Activated CD4-positive, alpha-beta memory T cell treated with anti-CD3 and anti-CD28 coated beads for 36 hours (primary cell): ENCODE measurements around the gene SHH. TPM values are rescaled to one million over a fixed set of nuclear protein-coding genes. Genes with fewer than 3 reads are reported as not detected.
A peak's percentile ranks its signal among the peaks of the same experiment; 100 is the strongest.

Source experiments
- CTCF ChIA-PET: fragments of 350-600 bp; sonication (Branson Sonifier 250); formaldehyde crosslinking; loops from one replicate; lab custom pipeline; 2021; ENCODE audit warnings: antibody characterized with exemption, inconsistent platforms; lab: Charles Lee
- POLR2A ChIA-PET: fragments of 350-600 bp; sonication (Branson Sonifier 250); formaldehyde crosslinking; loops from one replicate; lab custom pipeline; 2021; ENCODE audit warnings: antibody characterized with exemption; lab: Charles Lee
- DNase-seq: peaks from one replicate; pipeline ENCODE4 v3.0.0-alpha.2; 2020
- H3K27ac Mint-ChIP-seq: one replicate; pipeline ENCODE4 v1.8.0; 2021; ENCODE audit warnings: mixed read lengths
- H3K27me3 Mint-ChIP-seq: one replicate; pipeline ENCODE4 v1.8.0; 2021; ENCODE audit warnings: mixed read lengths
- H3K36me3 Mint-ChIP-seq: one replicate; pipeline ENCODE4 v1.8.0; 2021; ENCODE audit warnings: mixed read lengths
- H3K4me1 Mint-ChIP-seq: one replicate; pipeline ENCODE4 v1.8.0; 2021; ENCODE audit warnings: low read depth, mixed read lengths
- H3K4me3 Mint-ChIP-seq: one replicate; pipeline ENCODE4 v1.8.0; 2021; ENCODE audit warnings: mild to moderate bottlenecking, mixed read lengths
- H3K9me3 Mint-ChIP-seq: one replicate; pipeline ENCODE4 v1.8.0; 2021; ENCODE audit warnings: mixed read lengths
- intact Hi-C: fragments of 100-400 bp; cut with micrococcal nuclease; formaldehyde crosslinking; loops from one replicate; pipeline ENCODE4 v1.15.1; 2023
- total RNA-seq, 2 experiments: library from RNA; stranded (reverse); gene quantifications; one replicate each; pipeline ENCODE4 v1.2.3, GENCODE V29; 2021

The SHH gene
- total RNA-seq, 2 experiments from 2014 or later, result not detected

DNA sequence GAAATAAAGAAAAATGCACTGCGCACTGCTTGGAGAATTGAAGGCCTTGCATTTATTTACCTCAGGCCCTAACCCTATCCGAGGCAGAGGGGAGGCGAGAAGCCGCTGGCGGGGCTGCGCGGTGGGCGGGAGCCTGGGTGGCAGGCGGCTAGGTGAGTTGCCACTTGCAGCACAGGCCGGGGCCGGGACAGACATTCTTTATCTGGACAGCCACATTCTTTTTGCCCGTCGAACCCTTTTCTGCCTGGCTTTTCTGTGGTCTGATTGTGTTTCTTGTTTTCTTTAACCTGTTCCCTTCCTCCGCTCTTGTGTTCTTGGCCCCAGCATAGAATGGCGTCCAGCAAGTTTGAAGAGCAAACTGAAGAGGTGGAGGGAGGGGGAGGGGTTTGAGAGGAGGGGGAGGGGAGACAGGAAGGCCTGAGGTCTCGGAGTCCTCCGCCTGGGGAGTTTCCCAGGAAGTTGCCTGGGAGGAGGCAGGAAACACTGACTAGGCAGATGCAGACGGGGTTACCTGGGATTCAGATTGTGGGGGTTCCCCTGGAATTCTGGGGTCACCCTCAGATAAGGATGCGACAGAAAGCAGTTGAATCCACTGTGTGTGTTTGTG lies 5.1 kb downstream of the SHH start:
- ChIA-PET POLR2A (no interaction called here), CTCF (no interaction called here)
- H3K36me3 Mint-ChIP-seq, result no peaks in the 10 kb centered on the region
- no peak overlapping the region for H3K27ac Mint-ChIP-seq
- no peak for DNase-seq
- no peak overlapping the region for H3K4me3 Mint-ChIP-seq
- intact Hi-C loops, result loop anchor here (5.0 kb wide), 3 partner anchors 350 to 1205 kb away; partner anchors contain the start of genes EN2 and MNX1
- H3K27me3 Mint-ChIP-seq, result peaks cover 60% of the 10 kb centered on the region
- peaks cover 32% of the 10 kb centered on the region for H3K4me1 Mint-ChIP-seq
- H3K9me3 Mint-ChIP-seq, result no peaks in the 10 kb centered on the region

DNA sequence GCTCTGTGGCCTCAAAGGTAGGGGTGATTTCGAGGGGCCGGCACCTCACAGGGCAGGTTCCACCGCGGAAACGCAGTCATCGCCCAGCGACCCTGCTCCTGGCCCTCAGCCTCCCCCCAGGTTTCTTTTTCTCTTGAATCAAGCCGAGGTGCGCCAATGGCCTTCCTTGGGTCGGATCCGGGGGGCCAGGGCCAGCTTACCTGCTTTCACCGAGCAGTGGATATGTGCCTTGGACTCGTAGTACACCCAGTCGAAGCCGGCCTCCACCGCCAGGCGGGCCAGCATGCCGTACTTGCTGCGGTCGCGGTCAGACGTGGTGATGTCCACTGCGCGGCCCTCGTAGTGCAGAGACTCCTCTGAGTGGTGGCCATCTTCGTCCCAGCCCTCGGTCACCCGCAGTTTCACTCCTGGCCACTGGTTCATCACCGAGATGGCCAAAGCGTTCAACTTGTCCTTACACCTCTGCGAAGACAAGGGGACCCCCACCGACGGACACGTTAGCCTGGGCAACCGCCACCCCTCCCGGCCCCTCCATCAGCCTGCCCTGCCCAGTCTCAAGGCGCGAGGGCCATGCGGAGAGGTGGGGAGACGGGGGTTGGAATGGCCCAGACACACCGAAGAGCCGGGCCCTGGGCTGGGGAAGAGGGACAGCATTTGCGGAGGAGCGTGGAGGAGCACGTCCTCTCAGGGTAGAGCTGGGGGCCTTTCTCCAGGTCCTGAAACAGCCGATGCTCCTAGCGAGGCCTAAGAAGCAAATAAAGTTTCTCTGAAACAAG lies 6.0 kb downstream of the SHH start:
- H3K9me3 Mint-ChIP-seq, result no peaks in the 10 kb centered on the region
- CTCF ChIA-PET, result interaction anchor here (0.8 kb wide), 1 partner anchor 275 kb away, joined by 4 read pairs; no protein-coding TSS in a partner anchor
- no peak overlapping the region for H3K27ac Mint-ChIP-seq
- H3K36me3 Mint-ChIP-seq, result no peaks in the 10 kb centered on the region
- intact Hi-C loops, result loop anchor here (5.0 kb wide), 3 partner anchors 349 to 1206 kb away; partner anchors contain the start of genes EN2 and MNX1
- H3K4me3 Mint-ChIP-seq, result no peak overlapping the region
- peaks cover 54% of the 10 kb centered on the region for H3K27me3 Mint-ChIP-seq
- H3K4me1 Mint-ChIP-seq, result peaks cover 23% of the 10 kb centered on the region
- DNase-seq, result no peak
- POLR2A ChIA-PET, result no interaction called here

DNA sequence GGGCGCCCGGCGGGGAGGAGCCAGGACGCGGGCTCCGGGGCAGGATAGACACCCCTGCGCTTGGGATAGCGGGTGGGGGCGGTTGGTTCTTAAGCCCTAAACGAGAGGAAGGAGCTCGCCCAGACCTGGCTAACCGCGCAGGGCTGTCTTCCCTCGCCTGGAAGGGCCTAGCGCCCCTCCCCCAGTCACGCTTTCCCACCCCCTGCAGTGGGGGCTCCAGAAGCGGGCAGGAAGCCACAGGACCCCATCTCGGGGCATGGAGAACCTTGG lies 6.5 kb downstream of the SHH start:
- Mint-ChIP-seq H3K27me3 (peaks cover 54% of the 10 kb centered on the region), H3K4me1 (peaks cover 23% of the 10 kb centered on the region), H3K27ac (no peak overlapping the region), H3K36me3 (no peaks in the 10 kb centered on the region), H3K4me3 (no peak overlapping the region), H3K9me3 (no peaks in the 10 kb centered on the region)
- intact Hi-C loops, result loop anchor here (5.0 kb wide), 3 partner anchors 348 to 1207 kb away; partner anchors contain the start of genes EN2 and MNX1
- CTCF ChIA-PET, result interaction anchor here (0.8 kb wide), 1 partner anchor 274 kb away, joined by 4 read pairs; no protein-coding TSS in a partner anchor
- POLR2A ChIA-PET, result no interaction called here
- DNase-seq, result no peak

DNA sequence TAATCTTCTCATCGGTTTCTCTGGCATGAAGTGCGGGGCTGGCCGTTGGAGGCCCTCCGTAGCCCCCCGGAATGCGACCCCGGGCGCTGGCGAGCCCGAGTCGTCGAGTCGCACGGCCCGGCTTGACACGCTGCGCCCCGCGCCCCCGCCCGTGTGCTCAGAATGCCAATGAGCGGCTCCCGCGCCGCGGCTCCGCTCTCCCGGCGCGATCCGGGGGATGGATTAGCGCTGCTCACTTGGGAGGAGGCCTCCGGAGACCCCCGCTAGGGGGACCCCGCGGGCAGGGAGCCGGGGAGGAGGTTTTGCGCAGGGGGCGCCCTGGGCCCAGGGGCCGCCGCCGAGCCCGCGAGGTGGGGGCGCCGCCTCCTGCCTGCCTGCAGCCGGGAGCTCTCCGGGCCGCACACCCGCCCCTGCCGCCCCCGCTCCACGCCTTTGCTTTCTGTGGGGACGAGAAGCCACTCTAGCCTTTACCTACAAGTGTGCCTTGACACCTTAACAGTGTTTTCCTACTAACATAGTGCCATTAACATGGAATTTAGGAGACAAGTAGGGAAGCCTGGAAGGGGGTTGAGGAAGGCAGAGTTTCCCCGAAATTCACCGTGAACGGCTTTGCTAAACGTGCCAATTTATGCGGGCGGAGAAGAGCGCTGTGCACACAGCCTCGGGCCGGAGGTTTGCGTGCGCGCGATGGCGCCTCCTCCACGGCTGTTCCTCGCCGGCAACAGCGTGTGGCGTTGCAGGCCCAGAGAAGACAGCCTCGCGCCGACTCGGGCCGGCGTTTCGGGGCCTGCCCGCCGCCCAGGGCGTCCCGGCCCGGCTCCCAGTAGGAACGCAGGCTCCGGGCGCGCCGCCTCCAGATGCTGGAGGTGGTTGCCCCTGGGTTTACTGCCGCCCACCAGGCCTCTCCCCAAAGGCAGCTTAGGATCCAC lies 7.1 kb downstream of the SHH start:
- Mint-ChIP-seq H3K4me3 (peak overlapping the region; percentile 32), H3K9me3 (no peaks in the 10 kb centered on the region), H3K27ac (no peak overlapping the region), H3K36me3 (no peaks in the 10 kb centered on the region), H3K27me3 (peaks cover 55% of the 10 kb centered on the region), H3K4me1 (peaks cover 23% of the 10 kb centered on the region)
- peak; percentile 63 for DNase-seq
- ChIA-PET CTCF (interaction anchor here (0.8 kb wide), 1 partner anchor 274 kb away, joined by 4 read pairs; no protein-coding TSS in a partner anchor), POLR2A (no interaction called here)
- intact Hi-C loops, result loop anchor here (5.0 kb wide), 3 partner anchors 348 to 1207 kb away; partner anchors contain the start of genes EN2 and MNX1

DNA sequence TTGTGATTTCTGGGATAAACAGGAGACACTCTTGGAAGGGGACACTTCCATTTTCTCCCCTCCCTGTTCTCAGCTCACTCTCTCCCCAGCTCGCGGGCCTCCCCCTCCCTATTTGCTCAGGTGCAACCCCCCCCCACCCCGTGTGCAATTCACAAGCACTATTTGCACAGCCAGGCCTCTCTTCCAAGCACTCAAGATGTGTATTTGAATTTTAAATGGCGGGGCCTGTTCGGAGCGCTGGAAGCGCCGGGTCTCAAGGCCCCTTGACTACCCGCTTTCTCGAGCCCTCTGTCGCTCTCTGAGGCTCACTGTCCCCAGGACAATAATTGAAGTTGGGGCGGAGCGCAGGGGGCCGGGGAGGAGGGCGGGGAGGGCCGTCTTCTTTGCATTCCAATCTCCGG lies 7.8 kb downstream of the SHH start:
- Mint-ChIP-seq H3K4me1 (peaks cover 22% of the 10 kb centered on the region), H3K9me3 (no peaks in the 10 kb centered on the region), H3K27ac (no peak overlapping the region), H3K36me3 (no peaks in the 10 kb centered on the region), H3K27me3 (peaks cover 61% of the 10 kb centered on the region), H3K4me3 (peak overlapping the region; percentile 26)
- DNase-seq, result no peak
- intact Hi-C loops, result no loop called here
- POLR2A ChIA-PET, result no interaction called here
- CTCF ChIA-PET, result no interaction called here

DNA sequence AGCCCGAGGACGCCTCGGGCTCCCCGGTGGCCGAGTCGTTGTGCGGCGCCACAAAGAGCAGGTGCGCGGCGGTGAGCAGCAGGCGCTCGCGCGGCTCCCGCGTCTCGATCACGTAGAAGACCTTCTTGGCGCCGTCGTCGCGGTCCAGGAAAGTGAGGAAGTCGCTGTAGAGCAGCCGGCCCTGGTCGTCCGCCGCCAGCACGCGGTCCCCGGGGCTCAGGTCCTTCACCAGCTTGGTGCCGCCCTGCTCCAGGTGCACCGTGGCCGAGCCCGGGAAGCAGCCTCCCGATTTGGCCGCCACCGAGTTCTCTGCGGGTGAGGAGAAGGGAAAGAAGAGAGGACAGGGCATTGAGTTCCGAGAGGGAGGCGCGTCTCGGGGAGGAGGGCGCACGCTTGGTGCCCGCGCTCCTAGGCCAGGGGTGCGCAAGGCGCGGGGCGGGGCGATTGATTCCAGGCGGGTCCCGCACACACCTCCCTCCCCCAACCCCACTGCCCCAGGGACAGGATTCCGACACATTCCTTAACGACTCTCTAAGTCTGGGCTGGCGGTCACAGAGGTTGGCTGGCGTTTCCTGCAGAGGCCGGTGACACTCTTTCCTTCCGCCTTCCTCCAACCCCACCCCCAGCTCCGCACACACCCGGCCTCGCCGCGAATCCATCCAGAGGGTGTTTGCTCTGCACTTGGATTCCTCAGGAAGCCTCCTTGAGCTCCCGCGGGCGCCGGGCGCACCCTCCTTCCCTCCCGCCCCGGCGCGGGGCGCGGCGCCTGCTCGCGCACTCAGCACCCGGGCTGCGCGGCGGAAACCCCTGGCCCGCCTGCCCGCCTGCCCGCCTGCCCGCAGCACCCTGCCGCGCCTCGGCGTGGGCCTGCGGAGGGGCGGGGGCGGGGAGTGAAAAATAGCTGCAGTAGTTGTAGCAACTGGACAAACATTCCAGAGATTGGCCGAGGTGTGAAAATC lies 8.6 kb downstream of the SHH start:
- Mint-ChIP-seq H3K4me1 (peaks cover 19% of the 10 kb centered on the region), H3K27ac (no peak overlapping the region), H3K4me3 (peak overlapping the region; percentile 65), H3K9me3 (no peaks in the 10 kb centered on the region), H3K36me3 (no peaks in the 10 kb centered on the region), H3K27me3 (peaks cover 60% of the 10 kb centered on the region)
- DNase-seq, result no peak
- CTCF ChIA-PET, result no interaction called here
- POLR2A ChIA-PET, result no interaction called here
- intact Hi-C loops, result no loop called here

DNA sequence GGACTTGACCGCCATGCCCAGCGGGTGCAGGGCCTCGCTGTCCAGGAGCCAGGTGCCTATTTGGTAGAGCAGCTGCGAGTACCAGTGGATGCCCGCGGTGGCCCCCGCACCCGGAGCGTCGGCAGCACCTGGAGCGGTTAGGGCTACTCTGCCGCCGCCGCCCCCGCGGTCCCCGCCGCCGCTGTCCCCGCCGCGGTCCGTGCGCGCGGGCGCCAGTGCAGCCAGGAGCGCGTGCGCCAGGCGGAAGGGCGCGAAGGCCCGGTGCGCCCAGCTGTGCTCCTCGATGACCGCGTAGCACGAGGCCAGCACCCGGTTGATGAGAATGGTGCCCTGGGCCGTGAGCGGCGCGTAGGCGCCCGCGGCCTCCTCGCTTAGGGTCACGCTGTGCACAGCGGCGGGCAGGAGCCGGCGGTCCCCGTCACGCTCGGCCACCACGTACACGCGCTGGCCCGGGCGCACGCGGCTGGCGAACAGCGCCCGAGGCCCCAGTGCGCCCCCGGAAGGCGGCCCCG lies 9.3 kb downstream of the SHH start:
- DNase-seq, result no peak
- peaks cover 20% of the 10 kb centered on the region for H3K4me1 Mint-ChIP-seq
- POLR2A ChIA-PET, result no interaction called here
- no peak overlapping the region for H3K4me3 Mint-ChIP-seq
- H3K36me3 Mint-ChIP-seq, result no peaks in the 10 kb centered on the region
- no peaks in the 10 kb centered on the region for H3K9me3 Mint-ChIP-seq
- H3K27me3 Mint-ChIP-seq, result peaks cover 64% of the 10 kb centered on the region
- intact Hi-C loops, result no loop called here
- CTCF ChIA-PET, result no interaction called here
- H3K27ac Mint-ChIP-seq, result no peak overlapping the region

DNA sequence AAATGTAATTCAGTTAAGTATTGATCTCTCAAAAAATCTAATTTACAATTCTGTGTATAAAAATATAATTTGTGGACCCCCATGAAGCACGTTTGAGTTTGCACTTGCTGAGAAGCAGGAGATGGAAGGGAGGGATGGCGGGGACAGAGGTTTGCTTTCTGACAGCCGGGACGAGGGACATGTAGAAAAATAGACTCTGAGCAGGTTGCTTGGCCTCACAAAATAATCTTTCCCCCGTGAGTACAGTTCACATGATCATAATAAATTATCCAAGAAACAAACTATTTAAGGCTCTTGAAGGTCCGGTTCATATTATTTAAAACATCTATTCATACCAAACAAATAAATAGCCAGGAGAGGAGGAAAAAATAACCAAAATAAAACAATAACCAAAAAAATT lies 10.0 kb downstream of the SHH start:
- no peak for DNase-seq

DNA sequence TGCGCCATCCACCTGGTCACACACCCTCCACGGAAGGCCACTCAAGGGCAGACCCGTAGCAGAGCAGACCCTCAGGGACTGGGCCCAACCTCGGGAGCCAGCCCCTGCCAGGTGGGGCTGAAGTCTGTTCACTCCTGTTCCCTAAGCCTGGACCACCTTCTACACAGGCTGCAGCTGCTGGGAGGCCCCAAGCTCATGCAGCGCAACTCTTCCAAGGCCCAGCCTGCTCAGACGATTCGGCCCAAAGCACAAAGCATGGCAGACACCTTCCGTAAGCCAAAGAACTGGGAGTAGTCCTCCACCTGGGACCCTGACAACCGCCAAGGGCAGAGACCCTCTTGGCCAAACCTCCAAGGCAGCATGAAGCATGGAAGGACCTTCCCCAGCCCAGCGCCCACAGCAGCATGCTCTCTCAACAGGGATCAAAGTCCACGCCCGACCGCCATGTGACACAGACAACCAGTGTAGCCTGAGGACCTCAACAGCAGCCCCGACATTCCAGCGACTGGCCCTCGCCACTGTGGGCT lies 11.5 kb downstream of the SHH start:
- no peak for DNase-seq
- intact Hi-C loops, result no loop called here
- Mint-ChIP-seq H3K4me1 (peaks cover 14% of the 10 kb centered on the region), H3K36me3 (no peaks in the 10 kb centered on the region), H3K27me3 (peaks cover 45% of the 10 kb centered on the region), H3K9me3 (no peaks in the 10 kb centered on the region), H3K4me3 (no peak overlapping the region), H3K27ac (no peak overlapping the region)
- ChIA-PET CTCF (no interaction called here), POLR2A (no interaction called here)

More for the DNA sequence above, 10.0 kb downstream of the SHH start:
- no peaks in the 10 kb centered on the region for H3K9me3 Mint-ChIP-seq
- peaks cover 58% of the 10 kb centered on the region for H3K27me3 Mint-ChIP-seq
- intact Hi-C loops, result no loop called here
- ChIA-PET CTCF (no interaction called here), POLR2A (no interaction called here)
- H3K27ac Mint-ChIP-seq, result no peak overlapping the region
- H3K36me3 Mint-ChIP-seq, result no peaks in the 10 kb centered on the region
- peaks cover 16% of the 10 kb centered on the region for H3K4me1 Mint-ChIP-seq
- no peak overlapping the region for H3K4me3 Mint-ChIP-seq

DNA sequence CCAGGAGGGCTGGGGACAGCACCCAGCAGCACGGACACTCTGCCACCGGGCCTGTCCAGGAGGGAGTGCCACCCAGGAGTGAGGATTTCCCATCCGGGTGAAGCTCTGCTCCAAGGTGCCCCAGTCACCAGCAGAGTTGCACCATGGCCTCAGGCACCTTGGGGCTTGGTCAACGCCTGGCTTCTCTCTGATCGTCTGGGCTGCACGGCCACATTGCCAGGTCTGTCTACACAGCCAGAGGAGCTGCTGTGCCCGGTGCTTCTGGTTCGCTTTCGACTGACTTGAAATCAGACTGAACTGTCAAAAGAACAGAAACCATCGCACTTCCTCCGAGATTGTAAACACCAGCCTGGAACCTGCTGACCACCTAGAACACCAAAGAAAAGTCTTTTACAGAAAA lies 12.0 kb downstream of the SHH start:
- H3K27me3 Mint-ChIP-seq, result peaks cover 47% of the 10 kb centered on the region
- POLR2A ChIA-PET, result no interaction called here
- no peak overlapping the region for H3K4me3 Mint-ChIP-seq
- CTCF ChIA-PET, result no interaction called here
- no peaks in the 10 kb centered on the region for H3K9me3 Mint-ChIP-seq
- peaks cover 13% of the 10 kb centered on the region for H3K4me1 Mint-ChIP-seq
- no peak overlapping the region for H3K27ac Mint-ChIP-seq
- no peaks in the 10 kb centered on the region for H3K36me3 Mint-ChIP-seq
- DNase-seq, result no peak
- intact Hi-C loops, result no loop called here

DNA sequence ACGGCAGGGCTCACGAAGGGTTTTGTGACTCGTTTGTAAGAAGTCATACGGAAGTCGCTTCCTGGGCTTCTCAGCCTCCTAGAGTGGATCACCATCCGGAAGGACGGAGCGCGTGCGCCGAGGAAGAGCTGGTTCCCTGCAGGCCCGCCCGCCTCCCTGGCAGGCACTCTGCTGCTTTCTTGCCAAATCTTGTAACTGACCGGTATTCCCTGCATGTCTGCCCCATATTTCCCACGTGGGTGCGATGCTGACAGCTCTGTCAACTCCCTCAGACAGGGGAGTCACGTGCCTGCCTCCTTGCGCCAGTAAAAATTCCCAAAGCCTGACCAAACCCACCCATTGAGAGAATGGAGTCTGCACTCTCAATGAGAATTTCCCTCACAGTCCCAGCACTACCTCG lies 12.7 kb downstream of the SHH start:
- Mint-ChIP-seq H3K27me3 (peaks cover 45% of the 10 kb centered on the region), H3K4me1 (peaks cover 12% of the 10 kb centered on the region), H3K27ac (no peak overlapping the region), H3K9me3 (no peaks in the 10 kb centered on the region), H3K36me3 (no peaks in the 10 kb centered on the region), H3K4me3 (no peak overlapping the region)
- no peak for DNase-seq
- ChIA-PET CTCF (no interaction called here), POLR2A (no interaction called here)
- intact Hi-C loops, result no loop called here
